Activated CD8-positive, alpha-beta memory T cell treated with anti-CD3 and anti-CD28 coated beads, Interleukin-2, amount 10 ng/mL, durations not matched to agents 7 days and 5 days (primary cell): Measurements from ENCODE around the gene KNOP1. TPM values are rescaled to one million over a fixed set of nuclear protein-coding genes. Genes with fewer than 3 reads are reported as not detected.
A peak's percentile ranks its signal among the peaks of the same experiment; 100 is the strongest.
"Not testable (repeated sequence)": the region's sequence is repeated elsewhere in the genome, so short reads cannot be mapped to it uniquely, and the experiment has no call there.

ENCODE experiments used
- ATAC-seq: fragments of 150-1000 bp; cut with Tn5 transposase; one replicate; pipeline ENCODE4 v1.10.0; 2021; ENCODE audit warnings: moderate library complexity
- CTCF ChIA-PET: fragments of 350-600 bp; sonication (Branson Sonifier 250); formaldehyde crosslinking; loops from one replicate; lab custom pipeline; 2021; ENCODE audit warnings: antibody characterized with exemption; lab: Charles Lee
- DNase-seq: peaks from one replicate; pipeline ENCODE4 v3.0.0-alpha.2; 2020
- H3K27ac Mint-ChIP-seq: one replicate; pipeline ENCODE4 v1.8.0; 2021; ENCODE audit warnings: mild to moderate bottlenecking, mixed read lengths
- H3K27me3 Mint-ChIP-seq: one replicate; pipeline ENCODE4 v1.8.0; 2021; ENCODE audit warnings: mixed read lengths
- H3K36me3 Mint-ChIP-seq: one replicate; pipeline ENCODE4 v1.8.0; 2021; ENCODE audit warnings: mild to moderate bottlenecking, mixed read lengths
- H3K4me1 Mint-ChIP-seq: one replicate; pipeline ENCODE4 v1.8.0; 2021; ENCODE audit warnings: mixed read lengths
- H3K4me3 Mint-ChIP-seq: one replicate; pipeline ENCODE4 v1.8.0; 2021; ENCODE audit warnings: mild to moderate bottlenecking, moderate library complexity, mixed read lengths
- H3K9me3 Mint-ChIP-seq: one replicate; pipeline ENCODE4 v1.8.0; 2022; ENCODE audit warnings: low read depth, mixed read lengths
- total RNA-seq, 2 experiments: library from RNA; stranded (reverse); gene quantifications; one replicate each; pipeline ENCODE4 v1.2.3, GENCODE V29; 2021

Gene KNOP1
- total RNA-seq, 2 experiments from 2014 or later, result 20.9 to 24.4 TPM

GRCh38 chr16:19696961-19697360 lies 21.1 kb downstream of the KNOP1 start:
- no peak for DNase-seq
- Mint-ChIP-seq H3K27me3 (no peaks in the 10 kb centered on the region), H3K4me3 (no peak overlapping the region), H3K9me3 (no peaks in the 10 kb centered on the region), H3K4me1 (peaks cover 25% of the 10 kb centered on the region), H3K27ac (no peak overlapping the region), H3K36me3 (peaks cover 39% of the 10 kb centered on the region)
- no peak for ATAC-seq
- CTCF ChIA-PET, result interaction anchor here (1.7 kb wide), 1 partner anchor 16 kb away, joined by 3 read pairs; no protein-coding TSS in a partner anchor

- CTCF ChIA-PET, result interaction anchor here (1.7 kb wide), 1 partner anchor 15 kb away, joined by 3 read pairs; no protein-coding TSS in a partner anchor
- Mint-ChIP-seq H3K27ac (peak overlapping the region; percentile 22), H3K27me3 (no peaks in the 10 kb centered on the region), H3K4me1 (peaks cover 25% of the 10 kb centered on the region), H3K9me3 (no peaks in the 10 kb centered on the region), H3K4me3 (no peak overlapping the region), H3K36me3 (peaks cover 39% of the 10 kb centered on the region)
- peak; percentile 77 for DNase-seq
- ATAC-seq, result peak; percentile 49
Measured at GRCh38 chr16:19696328-19696727, 21.7 kb downstream of the KNOP1 start.

GRCh38 chr16:19694989-19695388 lies 23.0 kb downstream of the KNOP1 start:
- H3K9me3 Mint-ChIP-seq, result no peaks in the 10 kb centered on the region
- H3K27me3 Mint-ChIP-seq, result no peaks in the 10 kb centered on the region
- H3K36me3 Mint-ChIP-seq, result peaks cover 27% of the 10 kb centered on the region
- ATAC-seq, result no peak
- no peak for DNase-seq
- CTCF ChIA-PET, result interaction anchor here (1.7 kb wide), 1 partner anchor 14 kb away, joined by 3 read pairs; no protein-coding TSS in a partner anchor
- no peak overlapping the region for H3K4me3 Mint-ChIP-seq
- H3K4me1 Mint-ChIP-seq, result peaks cover 29% of the 10 kb centered on the region
- no peak overlapping the region for H3K27ac Mint-ChIP-seq

DNA sequence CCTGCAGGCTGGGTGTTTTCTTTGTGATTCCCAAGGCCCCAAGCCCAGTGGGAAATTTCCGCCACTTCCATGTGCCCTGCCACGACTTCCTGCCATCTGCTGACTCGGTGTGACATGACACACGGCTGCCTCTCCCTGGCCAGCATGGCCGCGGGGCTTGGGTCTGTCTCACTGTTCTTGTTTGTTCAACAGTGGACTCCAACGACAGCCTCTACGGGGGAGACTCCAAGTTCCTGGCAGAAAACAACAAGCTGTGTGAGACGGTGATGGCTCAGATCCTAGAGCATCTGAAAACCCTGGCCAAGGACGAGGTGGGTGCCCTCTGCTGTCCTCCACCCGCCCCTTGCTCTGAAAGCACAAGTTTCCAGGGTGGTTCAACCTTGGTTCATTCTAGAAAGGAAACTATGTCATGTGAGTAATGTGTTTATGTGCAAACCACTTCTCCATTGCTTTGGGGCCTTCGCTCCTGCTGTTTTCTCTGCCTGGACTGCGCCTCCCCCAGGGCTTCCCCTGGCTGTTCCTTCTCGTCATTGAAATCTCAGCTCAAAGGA lies 26.8 kb downstream of the KNOP1 start:
- DNase-seq (no peak), ATAC-seq (no peak)
- Mint-ChIP-seq H3K9me3 (no peaks in the 10 kb centered on the region), H3K27ac (no peak overlapping the region), H3K4me3 (no peak overlapping the region), H3K27me3 (no peaks in the 10 kb centered on the region), H3K4me1 (peaks cover 28% of the 10 kb centered on the region), H3K36me3 (peaks cover 27% of the 10 kb centered on the region)
- CTCF ChIA-PET, result no interaction called here

GRCh38 chr16:19690196-19690595 lies 27.8 kb downstream of the KNOP1 start:
- H3K27me3 Mint-ChIP-seq, result no peaks in the 10 kb centered on the region
- CTCF ChIA-PET, result no interaction called here
- H3K4me3 Mint-ChIP-seq, result no peak overlapping the region
- DNase-seq (no peak), ATAC-seq (no peak)
- H3K9me3 Mint-ChIP-seq, result peaks cover 2% of the 10 kb centered on the region
- no peak overlapping the region for H3K27ac Mint-ChIP-seq
- H3K4me1 Mint-ChIP-seq, result peaks cover 22% of the 10 kb centered on the region
- H3K36me3 Mint-ChIP-seq, result peaks cover 33% of the 10 kb centered on the region

DNA sequence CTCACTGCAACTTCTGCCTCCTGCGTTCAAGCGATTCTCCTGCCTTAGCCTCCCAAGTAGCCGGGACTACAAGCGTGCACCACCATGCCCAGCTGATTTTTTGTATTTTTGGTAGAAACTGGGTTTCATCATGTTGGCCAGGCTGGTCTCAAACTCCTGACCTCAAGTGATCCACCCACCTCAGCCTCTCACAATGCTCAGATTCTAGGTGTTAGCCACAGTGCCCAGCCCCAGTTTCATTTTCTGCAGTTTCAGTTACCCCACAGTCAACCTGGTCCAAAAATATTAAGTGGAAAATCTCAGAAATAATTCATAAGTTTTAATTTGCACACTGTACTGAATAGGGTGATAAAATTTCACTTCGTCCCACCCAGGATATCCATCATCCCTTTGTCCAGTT lies 28.7 kb downstream of the KNOP1 start:
- Mint-ChIP-seq H3K27ac (no peak overlapping the region), H3K4me3 (no peak overlapping the region), H3K9me3 (peaks cover 5% of the 10 kb centered on the region), H3K27me3 (no peaks in the 10 kb centered on the region), H3K4me1 (peaks cover 22% of the 10 kb centered on the region), H3K36me3 (peaks cover 37% of the 10 kb centered on the region)
- no peak for DNase-seq
- ATAC-seq, result no peak
- CTCF ChIA-PET, result no interaction called here

DNA sequence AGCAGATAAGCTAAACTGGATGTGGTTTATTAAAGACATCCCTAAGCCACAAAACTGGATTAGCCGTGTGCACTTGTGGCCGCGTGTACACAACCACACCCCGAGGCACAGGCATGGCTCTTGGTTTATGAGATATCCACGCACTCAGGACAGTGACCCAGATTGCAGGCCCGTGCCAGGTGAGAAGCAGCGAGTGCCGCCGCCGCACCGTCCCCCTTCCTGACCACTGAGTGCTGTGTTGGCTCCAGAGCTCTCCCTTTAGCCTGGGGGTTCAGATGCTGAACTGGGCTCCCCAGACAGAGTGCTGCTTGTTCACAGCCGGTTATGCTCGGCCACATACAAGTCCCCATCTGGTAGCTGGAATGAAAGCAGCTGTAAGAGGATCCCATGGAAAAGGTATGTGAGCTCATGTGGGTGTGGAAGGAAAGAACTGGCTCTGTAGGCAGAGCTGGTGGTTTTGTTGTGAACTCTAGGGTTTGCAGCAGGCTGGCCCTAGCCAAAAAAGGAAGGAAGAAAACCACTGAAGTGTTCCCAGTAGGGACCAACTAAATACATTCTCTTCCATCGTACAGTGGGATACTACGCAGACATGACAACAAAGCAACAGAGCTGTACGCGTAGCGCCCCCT lies 29.5 kb downstream of the KNOP1 start:
- Mint-ChIP-seq H3K36me3 (peaks cover 42% of the 10 kb centered on the region), H3K27ac (no peak overlapping the region)

GRCh38 chr16:19687279-19687678 lies 30.7 kb downstream of the KNOP1 start:
- Mint-ChIP-seq H3K9me3 (peaks cover 10% of the 10 kb centered on the region), H3K4me3 (no peak overlapping the region), H3K27ac (no peak overlapping the region), H3K27me3 (no peaks in the 10 kb centered on the region), H3K4me1 (peaks cover 22% of the 10 kb centered on the region), H3K36me3 (peaks cover 47% of the 10 kb centered on the region)
- DNase-seq (no peak), ATAC-seq (no peak)
- CTCF ChIA-PET, result no interaction called here

More for the DNA sequence above, 29.5 kb downstream of the KNOP1 start:
- Mint-ChIP-seq H3K9me3 (peaks cover 7% of the 10 kb centered on the region), H3K27me3 (no peaks in the 10 kb centered on the region), H3K4me3 (no peak overlapping the region), H3K4me1 (peaks cover 22% of the 10 kb centered on the region)
- DNase-seq (no peak), ATAC-seq (no peak)
- CTCF ChIA-PET, result no interaction called here

GRCh38 chr16:19685176-19685575 lies 32.9 kb downstream of the KNOP1 start:
- H3K9me3 Mint-ChIP-seq, result peaks cover 10% of the 10 kb centered on the region
- no peaks in the 10 kb centered on the region for H3K27me3 Mint-ChIP-seq
- ATAC-seq (no peak), DNase-seq (no peak)
- no peak overlapping the region for H3K4me3 Mint-ChIP-seq
- peaks cover 20% of the 10 kb centered on the region for H3K4me1 Mint-ChIP-seq
- H3K27ac Mint-ChIP-seq, result no peak overlapping the region
- CTCF ChIA-PET, result no interaction called here
- peaks cover 50% of the 10 kb centered on the region for H3K36me3 Mint-ChIP-seq

GRCh38 chr16:19683453-19684236 lies 34.4 kb downstream of the KNOP1 start:
- Mint-ChIP-seq H3K36me3 (peaks cover 48% of the 10 kb centered on the region), H3K9me3 (peaks cover 10% of the 10 kb centered on the region), H3K27ac (no peak overlapping the region), H3K27me3 (no peaks in the 10 kb centered on the region), H3K4me1 (peaks cover 6% of the 10 kb centered on the region), H3K4me3 (no peak overlapping the region)
- CTCF ChIA-PET, result no interaction called here
- ATAC-seq (no peak), DNase-seq (no peak)

GRCh38 chr16:19681637-19682036 lies 36.4 kb downstream of the KNOP1 start:
- Mint-ChIP-seq H3K36me3 (peaks cover 40% of the 10 kb centered on the region), H3K9me3 (peaks cover 10% of the 10 kb centered on the region), H3K27me3 (no peaks in the 10 kb centered on the region), H3K4me3 (no peak overlapping the region), H3K27ac (no peak overlapping the region), H3K4me1 (no peaks in the 10 kb centered on the region)
- CTCF ChIA-PET, result interaction anchor here (0.9 to 1.5 kb wide), 2 partner anchors 14 to 205 kb away, joined by 3 to 4 read pairs; no protein-coding TSS in a partner anchor
- no peak for ATAC-seq
- DNase-seq, result no peak

DNA sequence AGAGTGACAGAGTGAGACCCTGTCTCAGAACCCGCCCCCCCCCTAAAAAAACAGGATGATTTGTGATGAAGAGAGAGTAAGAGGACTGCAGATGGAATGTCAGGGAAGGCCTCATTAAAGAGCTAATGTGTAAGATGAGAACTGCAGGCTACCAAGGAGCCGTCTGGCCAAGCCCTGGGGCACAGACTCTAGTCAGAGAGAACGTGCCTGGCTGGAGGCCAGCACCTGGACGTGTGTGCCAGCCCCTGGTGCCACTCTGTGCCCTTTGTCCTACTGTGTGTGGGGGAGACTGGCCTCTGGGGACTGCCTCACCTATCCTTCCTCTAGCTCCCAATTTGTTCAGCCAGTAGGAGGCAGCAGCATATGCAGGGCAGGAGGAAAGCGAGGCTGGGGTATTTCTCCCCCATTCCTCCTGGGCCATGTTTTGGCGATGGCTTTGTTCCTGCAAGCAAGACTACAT lies 37.1 kb downstream of the KNOP1 start:
- H3K36me3 Mint-ChIP-seq, result peaks cover 36% of the 10 kb centered on the region
- DNase-seq, result no peak
- H3K27me3 Mint-ChIP-seq, result no peaks in the 10 kb centered on the region
- peaks cover 10% of the 10 kb centered on the region for H3K9me3 Mint-ChIP-seq
- ATAC-seq, result no peak
- H3K4me1 Mint-ChIP-seq, result no peaks in the 10 kb centered on the region
- CTCF ChIA-PET, result interaction anchor here (1.5 kb wide), 1 partner anchor 15 kb away, joined by 3 read pairs; no protein-coding TSS in a partner anchor
- no peak overlapping the region for H3K4me3 Mint-ChIP-seq
- H3K27ac Mint-ChIP-seq, result no peak overlapping the region

- DNase-seq, ATAC-seq, CTCF ChIA-PET, H3K4me3 Mint-ChIP-seq, H3K27ac Mint-ChIP-seq, H3K4me1 Mint-ChIP-seq, H3K27me3 Mint-ChIP-seq, H3K9me3 Mint-ChIP-seq: not testable (repeated sequence)
- peaks cover 25% of the 10 kb centered on the region for H3K36me3 Mint-ChIP-seq
Measured at GRCh38 chr16:19679281-19679680, 38.7 kb downstream of the KNOP1 start.
